ENCODE measurements around the gene PRC1. TPM values are rescaled to one million over a fixed set of nuclear protein-coding genes. Genes with fewer than 3 reads are reported as not detected.

PRC1 gene
- total RNA-seq, 1 donor, result 17.7 TPM

DNA sequence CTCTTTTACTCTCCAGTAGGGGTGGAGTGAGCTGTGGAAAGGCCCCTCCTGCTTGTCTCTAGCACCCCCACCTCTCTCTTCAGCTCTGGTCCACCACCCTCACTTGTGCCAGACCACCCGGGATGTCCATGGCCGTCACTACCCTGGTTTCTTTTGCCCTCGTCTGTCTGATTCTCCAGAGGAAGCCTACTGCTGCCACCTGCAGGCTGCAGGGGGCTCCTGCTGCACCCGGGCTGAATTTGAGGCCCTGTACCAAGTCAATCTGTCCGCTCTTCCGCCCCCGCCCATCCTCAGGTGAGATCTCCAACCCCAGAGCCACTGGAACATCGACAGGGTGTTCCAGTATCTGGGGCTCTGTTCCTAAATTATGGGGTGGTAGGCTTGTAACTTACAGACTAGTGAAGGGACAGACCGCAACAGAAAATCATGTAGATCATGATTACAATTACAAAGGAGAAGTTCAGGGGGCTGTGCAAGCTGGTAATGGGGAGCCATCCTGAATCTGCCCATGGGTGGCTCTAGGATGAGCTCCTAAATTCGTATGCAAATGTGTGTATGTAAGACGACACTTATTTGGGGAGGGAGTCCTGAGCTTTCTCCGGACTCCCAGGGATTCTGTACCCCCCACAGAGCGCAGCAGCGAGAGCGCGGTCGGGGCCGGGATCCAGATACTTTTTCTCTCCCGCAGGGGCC, 59.9 kb downstream of the PRC1 start:
- Histone ChIP-seq H2AFZ (ENCODE audit: low read length) (peak overlapping the region; percentile 82), H4K20me1 (ENCODE audit: insufficient read depth, low read length) (peaks cover 4% of the 10 kb centered on the region), H3K9me3 (ENCODE audit: low read depth, low read length) (no peaks in the 10 kb centered on the region), H3K27me3 (ENCODE audit: insufficient read depth, low read length) (no peaks in the 10 kb centered on the region), H3K4me2 (ENCODE audit: insufficient read depth, low read length) (peak overlapping the region; percentile 77), H3K27ac (ENCODE audit: low read depth, low read length) (peak overlapping the region; percentile 64), H3K79me2 (ENCODE audit: insufficient read depth, low read length) (peaks cover 26% of the 10 kb centered on the region), H3K36me3 (ENCODE audit: insufficient read depth, low read length) (peaks cover 25% of the 10 kb centered on the region), H3K4me1 (ENCODE audit: insufficient read depth, low read length) (peaks cover 36% of the 10 kb centered on the region), H3K4me3 (ENCODE audit: insufficient read depth, low read length) (peak overlapping the region; percentile 86)
- TF ChIP-seq CTCF (IDR thresholded peaks at IDR 0.05; ENCODE audit: extremely low read depth, low read depth, low read length), result peak; percentile 93
- peak; percentile 97 for DNase-seq (ENCODE audit: insufficient read length, low spot score, missing footprints)

- peak; percentile 46 for DNase-seq (ENCODE audit: insufficient read length, low spot score, missing footprints)
- TF ChIP-seq CTCF (IDR thresholded peaks at IDR 0.05; ENCODE audit: extremely low read depth, low read depth, low read length), result no peak
- H3K9me3 ChIP-seq (ENCODE audit: low read depth, low read length), result no peaks in the 10 kb centered on the region
These were observed 61.0 kb downstream of the PRC1 start for GRCh38 chr15:90933301-90933700.

DNA sequence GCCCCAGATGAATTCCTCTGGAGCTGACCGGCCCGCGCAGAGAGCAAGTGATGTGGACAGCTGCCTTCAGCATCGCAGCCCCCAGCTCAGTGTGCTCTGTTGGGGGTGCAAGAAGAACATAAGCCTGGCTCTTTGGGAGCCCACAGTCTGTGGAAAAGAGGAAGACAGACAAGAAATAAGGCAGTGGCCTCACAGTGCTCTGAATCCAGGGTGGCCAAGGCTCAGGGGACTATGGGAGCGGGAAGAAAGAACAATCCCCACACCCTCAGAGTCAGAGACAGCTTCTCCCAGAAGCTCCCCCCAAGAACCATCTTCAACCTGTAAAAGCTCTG, 61.7 kb downstream of the PRC1 start:
- no peak overlapping the region for H3K27ac ChIP-seq (ENCODE audit: low read depth, low read length)
- H3K36me3 ChIP-seq (ENCODE audit: insufficient read depth, low read length), result peaks cover 11% of the 10 kb centered on the region
- H3K9me3 ChIP-seq (ENCODE audit: low read depth, low read length), result no peaks in the 10 kb centered on the region
- peaks cover 24% of the 10 kb centered on the region for H3K79me2 ChIP-seq (ENCODE audit: insufficient read depth, low read length)
- peaks cover 36% of the 10 kb centered on the region for H3K4me1 ChIP-seq (ENCODE audit: insufficient read depth, low read length)
- H3K4me3 ChIP-seq (ENCODE audit: insufficient read depth, low read length), result peak overlapping the region; percentile 91
- H3K27me3 ChIP-seq (ENCODE audit: insufficient read depth, low read length), result no peaks in the 10 kb centered on the region
- no peak for TF ChIP-seq CTCF (IDR thresholded peaks at IDR 0.05; ENCODE audit: extremely low read depth, low read depth, low read length)
- no peaks in the 10 kb centered on the region for H4K20me1 ChIP-seq (ENCODE audit: insufficient read depth, low read length)
- peak overlapping the region; percentile 100 for H3K4me2 ChIP-seq (ENCODE audit: insufficient read depth, low read length)
- DNase-seq (ENCODE audit: insufficient read length, low spot score, missing footprints), result no peak
- H2AFZ ChIP-seq (ENCODE audit: low read length), result peak overlapping the region; percentile 71

More at GRCh38 chr15:90933301-90933700, 61.0 kb downstream of the PRC1 start:
- Histone ChIP-seq H3K27me3 (ENCODE audit: insufficient read depth, low read length) (no peaks in the 10 kb centered on the region), H4K20me1 (ENCODE audit: insufficient read depth, low read length) (peaks cover 3% of the 10 kb centered on the region), H2AFZ (ENCODE audit: low read length) (no peak overlapping the region), H3K4me3 (ENCODE audit: insufficient read depth, low read length) (no peak overlapping the region), H3K4me1 (ENCODE audit: insufficient read depth, low read length) (peaks cover 36% of the 10 kb centered on the region), H3K36me3 (ENCODE audit: insufficient read depth, low read length) (peaks cover 17% of the 10 kb centered on the region), H3K79me2 (ENCODE audit: insufficient read depth, low read length) (peaks cover 26% of the 10 kb centered on the region), H3K4me2 (ENCODE audit: insufficient read depth, low read length) (no peak overlapping the region), H3K27ac (ENCODE audit: low read depth, low read length) (no peak overlapping the region)

GRCh38 chr15:90931828-90932659, 62.3 kb downstream of the PRC1 start, which contains the start of gene HDDC3:
HDDC3 (minus strand) TSS chr15:90932549; CDS start chr15:90932540, 9 bp downstream.
- Histone ChIP-seq H3K27ac (ENCODE audit: low read depth, low read length) (peak within 1 kb of the TSS; percentile 62), H3K79me2 (ENCODE audit: insufficient read depth, low read length) (peaks cover 22% of the 10 kb centered on the region), H3K4me3 (ENCODE audit: insufficient read depth, low read length) (peak within 1 kb of the TSS; percentile 91), H3K36me3 (ENCODE audit: insufficient read depth, low read length) (peaks cover 8% of the 10 kb centered on the region), H3K4me1 (ENCODE audit: insufficient read depth, low read length) (peaks cover 36% of the 10 kb centered on the region), H3K9me3 (ENCODE audit: low read depth, low read length) (no peaks in the 10 kb centered on the region), H3K27me3 (ENCODE audit: insufficient read depth, low read length) (no peaks in the 10 kb centered on the region), H2AFZ (ENCODE audit: low read length) (peak within 1 kb of the TSS; percentile 92), H4K20me1 (ENCODE audit: insufficient read depth, low read length) (no peaks in the 10 kb centered on the region), H3K4me2 (ENCODE audit: insufficient read depth, low read length) (peak within 1 kb of the TSS; percentile 100)
- TF ChIP-seq CTCF (IDR thresholded peaks at IDR 0.05; ENCODE audit: extremely low read depth, low read depth, low read length), result peak; percentile 83
- DNase-seq (ENCODE audit: insufficient read length, low spot score, missing footprints), result peak; percentile 99
